Liver (tissue), 3 donors: ENCODE data around the gene DOCK1.

Experiments
- EGR1 ChIP-seq, 2 donors: IDR thresholded peaks; 2 replicates each; pipeline ENCODE4 v1.6.1; 2016 to 2018; ENCODE audit warnings: antibody characterized with exemption in 2 of 2, low read depth in 2 of 2
- GABPA ChIP-seq, 2 donors: IDR thresholded peaks in 1 of 2; conservative IDR thresholded peaks in 1 of 2; 2 replicates each; pipeline ENCODE4 v1.6.1; 2016; ENCODE audit warnings: antibody characterized with exemption in 2 of 2, mild to moderate bottlenecking in 1 of 2, moderate library complexity in 1 of 2
- TF ChIP-seq, protein P1 (sequence below): fragments of 150-350 bp; IDR thresholded peaks from 2 replicates; pipeline ENCODE4 v1.5.1; 2017; ENCODE audit warnings: improper control_type of control experiment, low read depth, low read length; ENCODE audit not compliant: missing input control
- donor health status: healthy.
- donor health status: healthy.

DNA sequence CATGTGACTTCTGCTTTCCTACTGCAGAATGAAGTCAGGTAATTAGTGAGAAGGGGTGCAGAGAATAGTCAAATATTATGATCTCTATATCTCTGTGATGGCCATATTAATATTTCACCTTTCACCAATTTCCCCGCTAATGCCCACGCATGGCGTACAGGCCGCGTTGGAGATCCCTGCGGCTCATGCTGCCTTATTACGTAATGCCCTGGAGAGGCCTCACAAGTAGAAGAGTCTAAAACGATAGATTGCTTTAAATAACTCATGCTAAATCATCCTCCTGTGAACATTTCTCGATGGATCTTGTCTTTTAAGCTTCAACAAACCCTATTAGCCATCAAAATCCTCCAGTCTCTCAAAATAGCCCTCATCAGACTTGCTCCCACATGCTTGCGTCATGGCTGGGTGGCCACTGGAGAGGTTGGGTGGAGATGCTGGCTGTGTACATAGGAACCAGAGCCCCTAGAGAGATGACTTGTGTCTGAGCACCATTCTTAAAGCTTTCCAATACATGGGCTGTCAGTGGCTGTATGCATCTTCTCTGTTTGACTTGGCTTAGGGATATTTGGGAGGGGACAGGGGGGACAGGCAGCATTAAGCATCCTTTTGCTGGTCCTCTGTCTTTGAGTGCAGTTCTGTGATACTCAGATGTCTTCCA lies 370.7 kb downstream of the DOCK1 start:
- TF ChIP-seq EGR1 (IDR thresholded peaks at IDR 0.05; ENCODE audit: low read depth in 2 of 2): no peak
- TF ChIP-seq, protein P1, sequence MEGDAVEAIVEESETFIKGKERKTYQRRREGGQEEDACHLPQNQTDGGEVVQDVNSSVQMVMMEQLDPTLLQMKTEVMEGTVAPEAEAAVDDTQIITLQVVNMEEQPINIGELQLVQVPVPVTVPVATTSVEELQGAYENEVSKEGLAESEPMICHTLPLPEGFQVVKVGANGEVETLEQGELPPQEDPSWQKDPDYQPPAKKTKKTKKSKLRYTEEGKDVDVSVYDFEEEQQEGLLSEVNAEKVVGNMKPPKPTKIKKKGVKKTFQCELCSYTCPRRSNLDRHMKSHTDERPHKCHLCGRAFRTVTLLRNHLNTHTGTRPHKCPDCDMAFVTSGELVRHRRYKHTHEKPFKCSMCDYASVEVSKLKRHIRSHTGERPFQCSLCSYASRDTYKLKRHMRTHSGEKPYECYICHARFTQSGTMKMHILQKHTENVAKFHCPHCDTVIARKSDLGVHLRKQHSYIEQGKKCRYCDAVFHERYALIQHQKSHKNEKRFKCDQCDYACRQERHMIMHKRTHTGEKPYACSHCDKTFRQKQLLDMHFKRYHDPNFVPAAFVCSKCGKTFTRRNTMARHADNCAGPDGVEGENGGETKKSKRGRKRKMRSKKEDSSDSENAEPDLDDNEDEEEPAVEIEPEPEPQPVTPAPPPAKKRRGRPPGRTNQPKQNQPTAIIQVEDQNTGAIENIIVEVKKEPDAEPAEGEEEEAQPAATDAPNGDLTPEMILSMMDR: no peak
- TF ChIP-seq GABPA (IDR thresholded peaks at IDR 0.05 in 1 of 2, conservative IDR thresholded peaks at IDR 0.05 in 1 of 2): no peak
